Nephron progenitor cell (in vitro differentiated cells): ENCODE results near the gene LTBP2.

Experiments used
- DNase-seq: peaks from one replicate; pipeline ENCODE4 v3.0.0; 2021
- H3K27ac Mint-ChIP-seq: 2 replicates; pipeline ENCODE4 v1.8.0; 2021; ENCODE audit warnings: mild to moderate bottlenecking, moderate library complexity, mixed read lengths
- H3K27me3 Mint-ChIP-seq: 2 replicates; pipeline ENCODE4 v1.8.0; 2021; ENCODE audit warnings: mild to moderate bottlenecking, low read depth, mixed read lengths; ENCODE audit not compliant: poor library complexity
- H3K36me3 Mint-ChIP-seq: 2 replicates; pipeline ENCODE4 v1.8.0; 2021; ENCODE audit warnings: low read depth, mixed read lengths
- H3K4me1 Mint-ChIP-seq: 2 replicates; pipeline ENCODE4 v1.8.0; 2021; ENCODE audit warnings: mixed read lengths
- H3K4me3 Mint-ChIP-seq: 2 replicates; pipeline ENCODE4 v1.8.0; 2021; ENCODE audit warnings: mild to moderate bottlenecking, moderate library complexity, mixed read lengths
- H3K9me3 Mint-ChIP-seq: 2 replicates; pipeline ENCODE4 v1.8.0; 2021; ENCODE audit warnings: mild to moderate bottlenecking, moderate library complexity, mixed read lengths
- TF ChIP-seq, protein P1 (sequence below): fragments of 200-600 bp; sonication (generic); IDR thresholded peaks from 2 replicates; pipeline ENCODE4 v1.5.0; 2021; ENCODE audit warnings: antibody characterized with exemption

Gene LTBP2

DNA sequence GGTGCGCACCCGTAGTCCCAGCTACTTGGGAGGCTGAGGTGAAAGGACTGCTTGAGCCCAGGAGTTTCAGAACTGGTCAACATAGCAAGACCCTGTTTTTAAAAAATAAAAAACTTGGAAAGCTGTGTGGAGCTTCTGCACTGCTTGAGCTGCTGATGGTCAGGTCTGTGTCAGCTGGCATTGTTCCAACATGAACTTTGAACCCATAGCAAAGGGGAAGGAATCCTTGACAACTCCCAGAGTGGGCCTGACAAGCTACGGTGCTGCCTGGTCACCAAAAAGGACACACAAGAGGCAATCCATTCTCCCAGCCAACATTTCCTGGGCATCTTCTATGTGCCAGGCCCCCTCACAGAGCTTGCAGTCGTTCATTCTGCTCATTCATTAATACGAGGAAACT, 16.4 kb upstream of the LTBP2 start:
- no peaks in the 10 kb centered on the region for H3K9me3 Mint-ChIP-seq
- DNase-seq = no peak
- H3K4me3 Mint-ChIP-seq = no peak overlapping the region
- no peak overlapping the region for H3K27ac Mint-ChIP-seq
- H3K4me1 Mint-ChIP-seq = peaks cover 23% of the 10 kb centered on the region
- peaks cover 28% of the 10 kb centered on the region for H3K27me3 Mint-ChIP-seq
- TF ChIP-seq, protein P1, sequence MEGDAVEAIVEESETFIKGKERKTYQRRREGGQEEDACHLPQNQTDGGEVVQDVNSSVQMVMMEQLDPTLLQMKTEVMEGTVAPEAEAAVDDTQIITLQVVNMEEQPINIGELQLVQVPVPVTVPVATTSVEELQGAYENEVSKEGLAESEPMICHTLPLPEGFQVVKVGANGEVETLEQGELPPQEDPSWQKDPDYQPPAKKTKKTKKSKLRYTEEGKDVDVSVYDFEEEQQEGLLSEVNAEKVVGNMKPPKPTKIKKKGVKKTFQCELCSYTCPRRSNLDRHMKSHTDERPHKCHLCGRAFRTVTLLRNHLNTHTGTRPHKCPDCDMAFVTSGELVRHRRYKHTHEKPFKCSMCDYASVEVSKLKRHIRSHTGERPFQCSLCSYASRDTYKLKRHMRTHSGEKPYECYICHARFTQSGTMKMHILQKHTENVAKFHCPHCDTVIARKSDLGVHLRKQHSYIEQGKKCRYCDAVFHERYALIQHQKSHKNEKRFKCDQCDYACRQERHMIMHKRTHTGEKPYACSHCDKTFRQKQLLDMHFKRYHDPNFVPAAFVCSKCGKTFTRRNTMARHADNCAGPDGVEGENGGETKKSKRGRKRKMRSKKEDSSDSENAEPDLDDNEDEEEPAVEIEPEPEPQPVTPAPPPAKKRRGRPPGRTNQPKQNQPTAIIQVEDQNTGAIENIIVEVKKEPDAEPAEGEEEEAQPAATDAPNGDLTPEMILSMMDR = no peak
- no peaks in the 10 kb centered on the region for H3K36me3 Mint-ChIP-seq

- peaks cover 32% of the 10 kb centered on the region for H3K27me3 Mint-ChIP-seq
- no peaks in the 10 kb centered on the region for H3K9me3 Mint-ChIP-seq
- H3K36me3 Mint-ChIP-seq = no peaks in the 10 kb centered on the region
- no peak overlapping the region for H3K27ac Mint-ChIP-seq
- DNase-seq = no peak
- no peak overlapping the region for H3K4me3 Mint-ChIP-seq
- TF ChIP-seq, protein P1 = no peak
- peaks cover 17% of the 10 kb centered on the region for H3K4me1 Mint-ChIP-seq
Observed at GRCh38 chr14:74627076-74627475, 15.0 kb upstream of the LTBP2 start.

DNA sequence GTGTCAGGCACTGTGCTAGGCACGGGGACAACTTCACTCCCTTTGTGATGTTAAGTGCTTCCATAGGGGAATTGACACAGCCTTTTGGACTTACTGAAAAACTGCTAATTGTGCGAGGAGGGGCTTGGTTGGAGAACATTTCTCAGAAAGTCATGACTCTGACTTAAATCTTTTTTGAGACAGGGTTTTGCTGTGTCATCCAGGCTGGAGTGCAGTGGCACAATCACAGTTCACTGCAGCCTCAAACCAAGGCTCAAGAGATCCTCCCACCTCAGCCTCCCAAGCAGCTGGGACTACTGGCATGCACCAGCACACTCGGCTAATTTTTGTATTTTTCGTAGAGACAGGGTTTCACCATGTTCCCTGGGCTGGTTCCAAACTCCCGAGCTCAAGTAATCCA, 10.2 kb upstream of the LTBP2 start:
- TF ChIP-seq, protein P1 = no peak
- DNase-seq = no peak
- Mint-ChIP-seq H3K4me3 (no peak overlapping the region), H3K9me3 (no peaks in the 10 kb centered on the region), H3K27ac (no peak overlapping the region), H3K4me1 (peaks cover 17% of the 10 kb centered on the region), H3K36me3 (no peaks in the 10 kb centered on the region), H3K27me3 (peaks cover 30% of the 10 kb centered on the region)

GRCh38 chr14:74621556-74621955, 9.5 kb upstream of the LTBP2 start:
- H3K27me3 Mint-ChIP-seq = peaks cover 30% of the 10 kb centered on the region
- TF ChIP-seq, protein P1 = no peak
- no peaks in the 10 kb centered on the region for H3K36me3 Mint-ChIP-seq
- no peaks in the 10 kb centered on the region for H3K9me3 Mint-ChIP-seq
- DNase-seq = no peak
- H3K4me1 Mint-ChIP-seq = peaks cover 21% of the 10 kb centered on the region
- no peak overlapping the region for H3K27ac Mint-ChIP-seq
- H3K4me3 Mint-ChIP-seq = no peak overlapping the region

DNA sequence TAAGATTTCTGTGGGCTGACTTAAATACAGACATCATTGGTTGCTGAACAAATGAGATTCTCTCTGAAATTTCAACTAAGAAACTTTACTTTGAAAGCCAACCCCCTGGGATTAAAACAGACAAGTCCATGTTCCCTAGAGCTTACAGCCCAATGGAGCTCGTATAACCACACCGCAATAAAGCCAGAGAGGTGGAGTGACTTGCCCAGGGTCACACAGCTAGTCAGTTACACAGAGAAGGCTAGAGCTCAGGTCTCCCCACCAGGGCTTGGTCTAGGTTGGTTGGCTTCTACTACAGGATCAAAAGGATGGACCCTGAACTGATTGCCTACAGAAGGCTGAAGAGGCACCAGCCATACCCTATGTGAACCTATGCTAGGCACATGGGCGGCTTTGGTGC, 8.9 kb upstream of the LTBP2 start:
- no peak for DNase-seq
- TF ChIP-seq, protein P1 = no peak
- no peak overlapping the region for H3K27ac Mint-ChIP-seq
- peaks cover 32% of the 10 kb centered on the region for H3K27me3 Mint-ChIP-seq
- peaks cover 26% of the 10 kb centered on the region for H3K4me1 Mint-ChIP-seq
- no peaks in the 10 kb centered on the region for H3K9me3 Mint-ChIP-seq
- no peaks in the 10 kb centered on the region for H3K36me3 Mint-ChIP-seq
- H3K4me3 Mint-ChIP-seq = no peak overlapping the region

- DNase-seq = no peak
- Mint-ChIP-seq H3K4me3 (no peak overlapping the region), H3K27ac (no peak overlapping the region), H3K27me3 (peaks cover 31% of the 10 kb centered on the region), H3K4me1 (peaks cover 30% of the 10 kb centered on the region), H3K9me3 (no peaks in the 10 kb centered on the region), H3K36me3 (no peaks in the 10 kb centered on the region)
- TF ChIP-seq, protein P1 = no peak
Observed at GRCh38 chr14:74620497-74620921, 8.5 kb upstream of the LTBP2 start.
